Neuronal stem cell (in vitro differentiated cells): ENCODE measurements around the gene ABI3BP.

Experiments used
- DNase-seq: peaks from one replicate; pipeline ENCODE4 v3.0.0-alpha.2; 2013; ENCODE audit warnings: low spot score
- H2AFZ ChIP-seq: one replicate; pipeline ENCODE4 v1.6.1; 2013; ENCODE audit warnings: mild to moderate bottlenecking, low read length, inconsistent platforms
- H2AK5ac ChIP-seq: 2 replicates; pipeline ENCODE4 v1.6.1; 2013; ENCODE audit warnings: low read depth, mild to moderate bottlenecking, inconsistent platforms, low read length, moderate library complexity, mixed read lengths
- H2BK120ac ChIP-seq: 2 replicates; pipeline ENCODE4 v1.6.1; 2013; ENCODE audit warnings: low read depth, mild to moderate bottlenecking, inconsistent platforms, low read length, moderate library complexity, mixed read lengths
- H2BK12ac ChIP-seq: one replicate; pipeline ENCODE4 v1.6.1; 2013; ENCODE audit warnings: low read length, inconsistent platforms
- H2BK15ac ChIP-seq: 2 replicates; pipeline ENCODE4 v1.6.1; 2013; ENCODE audit warnings: mild to moderate bottlenecking, low read length, inconsistent platforms, mixed read lengths
- H2BK5ac ChIP-seq: one replicate; pipeline ENCODE4 v1.6.1; 2013; ENCODE audit warnings: inconsistent platforms, mild to moderate bottlenecking, low read length, moderate library complexity
- H3K14ac ChIP-seq: one replicate; pipeline ENCODE4 v1.6.1; 2013; ENCODE audit warnings: low read length, inconsistent platforms
- H3K18ac ChIP-seq: 2 replicates; pipeline ENCODE4 v1.6.1; 2013; ENCODE audit warnings: low read length, inconsistent platforms
- H3K23ac ChIP-seq: 2 replicates; pipeline ENCODE4 v1.6.1; 2013; ENCODE audit warnings: low read depth, mild to moderate bottlenecking, mixed read lengths, low read length, inconsistent platforms; ENCODE audit not compliant: poor library complexity
- H3K27ac ChIP-seq: replicated peaks from 3 replicates; pipeline ENCODE4 v1.5.1; 2013; ENCODE audit warnings: low read length, inconsistent platforms
- H3K27me3 ChIP-seq, 3 experiments: 2 replicates each; pipeline ENCODE4 v1.6.1; 2013; ENCODE audit warnings: low read length in 3 of 3, mild to moderate bottlenecking in 2 of 3, inconsistent platforms in 1 of 3, low read depth in 1 of 3, mixed read lengths in 1 of 3, moderate library complexity in 1 of 3; ENCODE audit not compliant: control insufficient read depth in 3 of 3, insufficient read depth in 3 of 3
- H3K36me3 ChIP-seq, 2 donors: replicated peaks in 1 of 2; 2 replicates each; pipeline ENCODE4 v1.6.1; 2013; ENCODE audit warnings: low read length in 2 of 2; ENCODE audit not compliant: control insufficient read depth in 2 of 2, insufficient read depth in 2 of 2
- H3K4ac ChIP-seq: 2 replicates; pipeline ENCODE4 v1.6.1; 2013; ENCODE audit warnings: inconsistent platforms, mild to moderate bottlenecking, low read length, moderate library complexity
- H3K4me1 ChIP-seq, 2 donors: 1 replicate in 1 of 2; 2 replicates in 1 of 2; pipeline ENCODE4 v1.6.1; 2013; ENCODE audit warnings: low read length in 2 of 2, low read depth in 1 of 2; ENCODE audit not compliant: control insufficient read depth in 2 of 2, insufficient read depth in 1 of 2
- H3K4me2 ChIP-seq: one replicate; pipeline ENCODE4 v1.6.1; 2013; ENCODE audit warnings: mild to moderate bottlenecking, low read length, inconsistent platforms; ENCODE audit not compliant: insufficient read depth, poor library complexity, severe bottlenecking
- H3K4me3 ChIP-seq, 2 donors: 2 replicates each; pipeline ENCODE4 v1.5.1; 2013; ENCODE audit warnings: low read length in 2 of 2, mild to moderate bottlenecking in 2 of 2, inconsistent platforms in 1 of 2, moderate library complexity in 1 of 2
- H3K79me1 ChIP-seq: one replicate; pipeline ENCODE4 v1.6.1; 2013; ENCODE audit warnings: low read depth, mild to moderate bottlenecking, inconsistent platforms, low read length, moderate library complexity
- H3K9ac ChIP-seq: one replicate; pipeline ENCODE4 v1.6.1; 2013; ENCODE audit warnings: mild to moderate bottlenecking, low read depth, low read length, inconsistent platforms; ENCODE audit not compliant: poor library complexity
- H3K9me3 ChIP-seq, 2 donors: replicated peaks in 1 of 2; 2 replicates each; pipeline versions ENCODE3 to v1.6.1; 2013; ENCODE audit warnings: low read length in 2 of 2, mild to moderate bottlenecking in 2 of 2, inconsistent platforms in 1 of 2, low read depth in 1 of 2, mixed read lengths in 1 of 2, moderate library complexity in 1 of 2; ENCODE audit not compliant: control insufficient read depth in 2 of 2, insufficient read depth in 1 of 2
- H4K8ac ChIP-seq: one replicate; pipeline ENCODE4 v1.6.1; 2013; ENCODE audit warnings: low read depth, mild to moderate bottlenecking, inconsistent platforms, low read length, moderate library complexity
- H4K91ac ChIP-seq: one replicate; pipeline ENCODE4 v1.6.1; 2013; ENCODE audit warnings: low read length, low read depth, mild to moderate bottlenecking, inconsistent platforms; ENCODE audit not compliant: poor library complexity
- WGBS, 2 donors: extraction: QIAGEN DNeasy Blood & Tissue Kit; methylation state at CpG; one replicate each; pipeline ENCODE4 v1.1.7; 2013; ENCODE audit warnings: missing lambda C conversion rate in 2 of 2, mixed read lengths in 1 of 2; ENCODE audit not compliant: insufficient read length in 2 of 2, insufficient replicate concordance in 1 of 2; ENCODE audit errors: extremely low coverage in 2 of 2; 5-methylcytosine and 5-hydroxymethylcytosine counted together

The ABI3BP gene

DNA sequence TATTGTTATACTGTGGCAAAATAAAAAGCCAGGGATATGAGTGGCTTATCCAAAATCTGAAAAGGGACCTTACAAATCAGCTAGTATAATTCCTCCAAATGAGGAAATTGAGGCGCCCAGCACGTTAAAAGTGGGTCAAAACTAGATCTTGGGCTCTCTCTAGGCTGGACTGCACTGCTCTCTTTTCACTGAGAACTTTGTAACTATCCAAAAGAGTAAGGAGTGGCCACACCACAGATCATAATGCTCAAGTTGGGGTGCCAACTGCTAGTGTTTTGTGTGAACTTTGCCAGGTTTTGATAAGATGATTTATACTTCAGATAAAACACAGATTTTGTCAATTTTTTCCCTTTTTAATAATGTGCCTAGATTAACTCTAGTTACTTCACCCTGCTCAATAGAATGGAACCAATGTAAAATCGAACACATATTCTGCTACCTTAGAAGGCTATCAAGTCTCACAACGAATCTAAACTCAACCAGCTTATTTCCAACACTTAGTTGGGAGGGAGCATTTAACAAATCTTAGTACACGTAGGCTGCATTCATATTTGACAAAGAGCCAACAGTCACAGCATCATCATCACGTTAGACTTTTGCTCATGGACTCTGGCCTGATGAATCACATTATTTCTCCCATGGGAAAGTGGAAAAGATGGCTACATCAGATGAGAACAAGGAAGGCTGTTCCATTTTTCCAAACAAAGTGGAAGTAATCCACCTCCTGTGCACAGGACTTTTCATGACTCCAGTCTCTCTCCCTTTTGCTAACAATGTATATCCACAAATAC, 64.4 kb downstream of the ABI3BP start:
- no peak for DNase-seq
- Histone ChIP-seq H2BK5ac (no peak overlapping the region), H3K23ac (no peak overlapping the region), H3K18ac (no peak overlapping the region), H3K4me3 (no peak overlapping the region), H2BK12ac (no peak overlapping the region), H2AK5ac (no peak overlapping the region), H3K9me3 (no peaks in the 10 kb centered on the region), H2BK15ac (no peak overlapping the region), H2AFZ (no peak overlapping the region), H4K8ac (no peak overlapping the region), H2BK120ac (no peak overlapping the region), H3K27ac (no peak overlapping the region), H3K4ac (no peak overlapping the region), H3K27me3 (no peaks in the 10 kb centered on the region), H3K36me3 (no peaks in the 10 kb centered on the region), H3K4me2 (no peak overlapping the region), H3K9ac (no peak overlapping the region), H3K79me1 (no peaks in the 10 kb centered on the region), H3K4me1 (no peaks in the 10 kb centered on the region), H3K14ac (no peak overlapping the region), H4K91ac (no peak overlapping the region)
- no CpG with 5 or more reads among the region's 6 CpGs for WGBS, 2 donors

GRCh38 chr3:100927775-100928174, 65.4 kb downstream of the ABI3BP start:
- Histone ChIP-seq H4K91ac (no peak overlapping the region), H3K4ac (no peak overlapping the region), H3K27ac (no peak overlapping the region), H3K4me3 (no peak overlapping the region), H3K9ac (no peak overlapping the region), H2BK120ac (no peak overlapping the region), H3K27me3 (no peaks in the 10 kb centered on the region), H3K79me1 (no peaks in the 10 kb centered on the region), H2AK5ac (no peak overlapping the region), H3K9me3 (no peaks in the 10 kb centered on the region), H2BK15ac (no peak overlapping the region), H3K18ac (no peak overlapping the region), H2BK5ac (no peak overlapping the region), H3K14ac (no peak overlapping the region), H3K23ac (no peak overlapping the region), H3K4me1 (no peaks in the 10 kb centered on the region), H2BK12ac (no peak overlapping the region), H3K4me2 (no peak overlapping the region), H3K36me3 (no peaks in the 10 kb centered on the region), H2AFZ (no peak overlapping the region), H4K8ac (no peak overlapping the region)
- DNase-seq = no peak

DNA sequence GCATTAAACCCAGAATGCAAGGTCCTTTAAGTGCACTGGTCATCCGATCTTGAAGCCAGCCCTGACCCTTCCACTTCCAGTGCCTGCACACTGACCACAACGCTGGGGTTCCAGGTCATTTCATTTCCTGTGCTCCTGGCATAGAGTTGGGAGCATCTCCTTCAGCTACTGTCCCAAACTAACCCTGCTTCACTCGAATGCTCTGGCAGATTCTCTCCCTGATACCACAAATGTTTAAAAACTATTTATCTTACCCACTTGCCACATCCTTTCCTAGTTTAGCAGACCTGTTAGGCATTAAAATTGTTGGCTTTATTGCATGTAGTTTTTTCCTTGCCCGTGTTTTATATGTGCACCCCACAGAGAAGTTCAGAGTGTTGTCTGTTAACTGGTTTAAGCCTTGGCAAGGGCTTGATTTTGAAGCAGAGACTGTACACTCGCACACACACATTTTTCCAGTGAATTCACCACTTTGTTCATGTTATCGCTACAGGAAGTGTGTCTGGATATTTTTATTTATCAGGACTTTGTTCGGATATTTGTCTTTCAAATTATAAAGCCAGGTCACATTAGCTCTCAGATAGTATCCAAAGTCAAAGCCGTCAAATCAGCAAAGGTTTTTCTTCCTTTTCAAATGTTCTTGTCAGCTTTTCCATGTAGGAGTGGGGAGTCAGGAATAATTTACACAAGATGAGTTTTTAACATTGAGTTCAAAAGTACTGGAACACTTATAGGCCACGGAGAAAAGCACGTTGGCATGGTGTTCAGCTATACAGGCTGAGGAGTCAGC, 77.3 kb downstream of the ABI3BP start:
- Histone ChIP-seq H3K36me3 (no peaks in the 10 kb centered on the region), H3K4me1 (peaks cover 0 to 1% of the 10 kb centered on the region in 2 donors), H2AK5ac (no peak overlapping the region)

GRCh38 chr3:100913870-100914648, 79.2 kb downstream of the ABI3BP start:
- no peak overlapping the region for H3K9ac ChIP-seq
- no peak overlapping the region for H3K4ac ChIP-seq
- peak overlapping the region; percentile 55 for H2AFZ ChIP-seq
- no peak overlapping the region for H2AK5ac ChIP-seq
- H3K36me3 ChIP-seq = no peaks in the 10 kb centered on the region
- no peak overlapping the region for H3K27ac ChIP-seq
- H2BK15ac ChIP-seq = no peak overlapping the region
- peaks cover 0 to 1% of the 10 kb centered on the region in 2 donors for H3K4me1 ChIP-seq
- H3K23ac ChIP-seq = no peak overlapping the region
- H4K91ac ChIP-seq = no peak overlapping the region
- no peak overlapping the region for H3K4me3 ChIP-seq
- H3K79me1 ChIP-seq = no peaks in the 10 kb centered on the region
- no peaks in the 10 kb centered on the region for H3K27me3 ChIP-seq
- H2BK5ac ChIP-seq = no peak overlapping the region
- no peak for DNase-seq
- no peak overlapping the region for H2BK120ac ChIP-seq
- whole genome bisulfite sequencing, 2 donors = no CpG with 5 or more reads among the region's 5 CpGs
- H3K4me2 ChIP-seq = no peak overlapping the region
- no peaks in the 10 kb centered on the region for H3K9me3 ChIP-seq
- no peak overlapping the region for H4K8ac ChIP-seq
- H2BK12ac ChIP-seq = no peak overlapping the region
- no peak overlapping the region for H3K14ac ChIP-seq
- no peak overlapping the region for H3K18ac ChIP-seq

More for the DNA sequence above, 77.3 kb downstream of the ABI3BP start:
- no CpG with 5 or more reads among the region's 10 CpGs for WGBS, 2 donors
- H2BK15ac ChIP-seq = no peak overlapping the region
- H3K4ac ChIP-seq = no peak overlapping the region
- no peaks in the 10 kb centered on the region for H3K27me3 ChIP-seq
- H2BK120ac ChIP-seq = no peak overlapping the region
- H2BK12ac ChIP-seq = no peak overlapping the region
- no peaks in the 10 kb centered on the region for H3K79me1 ChIP-seq
- H3K9me3 ChIP-seq = no peaks in the 10 kb centered on the region
- no peak overlapping the region for H2AFZ ChIP-seq
- no peak overlapping the region for H3K4me2 ChIP-seq
- H3K4me3 ChIP-seq = no peak overlapping the region
- no peak overlapping the region for H4K91ac ChIP-seq
- H3K23ac ChIP-seq = no peak overlapping the region
- H3K27ac ChIP-seq = no peak overlapping the region
- no peak overlapping the region for H2BK5ac ChIP-seq
- DNase-seq = no peak
- H4K8ac ChIP-seq = no peak overlapping the region
- no peak overlapping the region for H3K9ac ChIP-seq
- H3K18ac ChIP-seq = no peak overlapping the region
- no peak overlapping the region for H3K14ac ChIP-seq
